HepG2 (cell line): Measurements from ENCODE around the gene TBC1D22A. TPM values are rescaled to one million over a fixed set of nuclear protein-coding genes. Genes with fewer than 3 reads are reported as not detected.

Experiments
- ATAC-seq: fragments of 200-7000 bp; cut with Tn5 transposase; 3 replicates; pipeline ENCODE4 v1.9.1; 2020; ENCODE audit warnings: mild to moderate bottlenecking, moderate library complexity
- BruUV-seq: library from RNA; stranded (reverse); fragments of 400-500 nt; replicated peaks from 2 replicates; lab custom pipeline; 2021; lab: Mats Ljungman, UMichigan
- CTCF ChIA-PET: fragments of 300-600 bp; formaldehyde crosslinking; extraction: SDS; loops from one replicate; lab custom pipeline; 2021; ENCODE audit warnings: low total read pairs, inconsistent platforms, low intra/inter-chr PET ratio; lab: Yijun Ruan, JAX
- POLR2A ChIA-PET: fragments of 350-600 bp; sonication (Branson Sonifier 250); formaldehyde crosslinking; loops from one replicate; lab custom pipeline; 2020; ENCODE audit warnings: antibody characterized with exemption, inconsistent platforms; lab: Yijun Ruan, JAX
- DNase-seq: peaks from one replicate; pipeline ENCODE4 v3.0.0-alpha.2; 2015; ENCODE audit warnings: low spot score
- FAIRE-seq: peaks from 3 replicates; lab custom pipeline; 2011; peaks lifted over from hg19 to GRCh38; lab: Jason Lieb, UNC
- H2AFZ ChIP-seq: one replicate; pipeline ENCODE4 v1.6.1; 2011; ENCODE audit warnings: low read length, inconsistent platforms
- H3K27ac ChIP-seq: fragments of 300-600 bp; 3 replicates; pipeline ENCODE4 v1.8.0; 2011; ENCODE audit warnings: mixed run types, mild to moderate bottlenecking, mixed read lengths, low read length, inconsistent platforms; ENCODE audit not compliant: insufficient read depth; ENCODE audit errors: extremely low read length
- H3K27me3 ChIP-seq, 2 experiments: fragments of 200-600 bp in 1 of 2; 2 replicates in 1 of 2; 3 replicates in 1 of 2; pipeline versions ENCODE4 v1.6.0 to v1.8.0; 2011; ENCODE audit warnings: low read length in 2 of 2, mild to moderate bottlenecking in 2 of 2, moderate library complexity in 2 of 2, inconsistent platforms in 1 of 2; ENCODE audit not compliant: insufficient read depth in 2 of 2, control insufficient read depth in 1 of 2
- H3K36me3 ChIP-seq, 2 experiments: fragments of 200-600 bp in 1 of 2; replicated peaks in 1 of 2; 2 replicates in 1 of 2; 3 replicates in 1 of 2; pipeline versions ENCODE4 v1.5.1 to v1.8.0; 2011; ENCODE audit warnings: low read length in 2 of 2, inconsistent platforms in 1 of 2; ENCODE audit not compliant: insufficient read depth in 2 of 2, control insufficient read depth in 1 of 2
- H3K4me1 ChIP-seq: 2 replicates; pipeline ENCODE4 v1.5.1; 2012; ENCODE audit warnings: low read length, inconsistent platforms; ENCODE audit not compliant: insufficient read depth
- H3K4me2 ChIP-seq: 2 replicates; pipeline ENCODE4 v1.6.0; 2011; ENCODE audit warnings: low read depth, low read length, inconsistent platforms
- H3K4me3 ChIP-seq, 3 experiments: fragments of 200-600 bp in 1 of 3; sonication (generic), shearing (Covaris generic) in 1 of 3; replicated peaks in 1 of 3; 2 replicates each; pipeline ENCODE4 v1.5.1; 2011 to 2016; ENCODE audit warnings: low read length in 3 of 3, inconsistent platforms in 2 of 3, low read depth in 2 of 3, mild to moderate bottlenecking in 2 of 3, control low read depth in 1 of 3, mixed read lengths in 1 of 3; ENCODE audit not compliant: insufficient read depth in 1 of 3
- H3K79me2 ChIP-seq: one replicate; pipeline ENCODE4 v1.6.1; 2011; ENCODE audit warnings: low read length, inconsistent platforms; ENCODE audit not compliant: insufficient read depth
- H3K9ac ChIP-seq: 2 replicates; pipeline ENCODE4 v1.6.0; 2011; ENCODE audit warnings: mild to moderate bottlenecking, low read depth, low read length, inconsistent platforms; ENCODE audit not compliant: insufficient read depth
- H3K9me3 ChIP-seq: 2 replicates; pipeline ENCODE4 v1.5.1; 2012; ENCODE audit warnings: mild to moderate bottlenecking, low read length
- H4K20me1 ChIP-seq: 2 replicates; pipeline ENCODE4 v1.6.0; 2011; ENCODE audit warnings: inconsistent platforms, mild to moderate bottlenecking, low read length, moderate library complexity; ENCODE audit not compliant: insufficient read depth
- CEBPZ ChIP-seq: IDR thresholded peaks from 2 replicates; pipeline ENCODE4 v1.6.1; 2012; ENCODE audit warnings: low read length, improper control_type of control experiment
- DNMT3B ChIP-seq: conservative IDR thresholded peaks from 2 replicates; pipeline ENCODE4 v1.6.1; 2016; ENCODE audit warnings: missing biosample characterization, control low read depth
- ETV6 ChIP-seq: sonication (generic); formaldehyde crosslinking; conservative IDR thresholded peaks from 2 replicates; pipeline ENCODE4 v1.4.0; 2020; ENCODE audit warnings: missing genetic modification reagents
- MAZ ChIP-seq, 2 experiments: sonication (generic) in 1 of 2; formaldehyde crosslinking in 1 of 2; IDR thresholded peaks; 2 replicates each; pipeline versions ENCODE4 v1.5.0 to v1.6.1; 2012 to 2020; ENCODE audit warnings: low read depth in 2 of 2, mild to moderate bottlenecking in 2 of 2, borderline replicate concordance in 1 of 2, improper control_type of control experiment in 1 of 2, low read length in 1 of 2, missing genetic modification reagents in 1 of 2, moderate library complexity in 1 of 2
- NCOR1 ChIP-seq: fragments of 200-600 bp; sonication (generic); IDR thresholded peaks from 2 replicates; pipeline ENCODE4 v1.7.0; 2017; ENCODE audit warnings: antibody characterized with exemption, low read length, borderline replicate concordance
- SNAI1 ChIP-seq: sonication (generic); formaldehyde crosslinking; IDR thresholded peaks from 2 replicates; pipeline ENCODE4 v1.5.0; 2020; ENCODE audit warnings: mild to moderate bottlenecking, missing genetic modification reagents, borderline replicate concordance
- ZGPAT ChIP-seq: IDR thresholded peaks from 2 replicates; pipeline ENCODE4 v1.6.1; 2016; ENCODE audit warnings: mild to moderate bottlenecking
- ZNF224 ChIP-seq: sonication (generic); formaldehyde crosslinking; IDR thresholded peaks from 2 replicates; pipeline ENCODE4 v1.5.0; 2020; ENCODE audit warnings: mild to moderate bottlenecking, missing genetic modification reagents
- ZNF770 ChIP-seq: sonication (generic); formaldehyde crosslinking; IDR thresholded peaks from 2 replicates; pipeline ENCODE4 v1.5.0; 2020; ENCODE audit warnings: mild to moderate bottlenecking, missing genetic modification reagents
- ZNF792 ChIP-seq: IDR thresholded peaks from 2 replicates; pipeline ENCODE4 v1.6.1; 2016
- WGBS: methylation state at CpG from one replicate; pipeline ENCODE4 v1.1.6; 2017; ENCODE audit warnings: low lambda C conversion rate; 5-methylcytosine and 5-hydroxymethylcytosine counted together
- in situ Hi-C: cut with HindIII; loops from 2 replicates; pipeline ENCODE4 v1.10.0; 2017; ENCODE audit warnings: low pct_unique_long_range_greater_than_20kb; ENCODE audit not compliant: extremely low pct_ligation_motif_present
- intact Hi-C: fragments of 100-400 bp; cut with micrococcal nuclease; formaldehyde crosslinking; loops from one replicate; pipeline ENCODE4 v1.10.0; 2022; ENCODE audit not compliant: unreplicated experiment
- polyA plus RNA-seq, 8 experiments: library from polyadenylated mRNA; depleted of rRNA in 3 of 8; stranded (reverse) in 7 of 8; unstranded in 1 of 8; fragments of >200 nt; fragmentation: Illumina TruSeq in 4 of 8; extraction: Trizol in 4 of 8; gene quantifications; 2 replicates each; pipeline versions ENCODE4 v1.2.1 to v1.2.3, GENCODE V29; 2011 to 2016; ENCODE audit warnings: low read depth in 4 of 8, missing spikeins in 1 of 8, mixed read lengths in 1 of 8; ENCODE audit not compliant: insufficient read depth in 1 of 8
- total RNA-seq, 5 experiments: library from RNA; depleted of rRNA; stranded (reverse); fragments of >200 nt; fragmentation: Illumina TruSeq; extraction: Trizol; gene quantifications; 2 replicates each; pipeline ENCODE4 v1.2.3, GENCODE V29; 2016; ENCODE audit warnings: low read depth in 1 of 5
- TF ChIP-seq, protein P1 (sequence below): sonication (generic); formaldehyde crosslinking; IDR thresholded peaks from 2 replicates; pipeline ENCODE4 v1.4.0; 2020; ENCODE audit warnings: missing genetic modification reagents
- TF ChIP-seq, protein P2 (sequence below): sonication (generic); formaldehyde crosslinking; IDR thresholded peaks from 2 replicates; pipeline ENCODE4 v1.4.0; 2020; ENCODE audit warnings: mild to moderate bottlenecking, missing genetic modification reagents
- TF ChIP-seq, protein P3 (sequence below): sonication (generic); formaldehyde crosslinking; IDR thresholded peaks from 2 replicates; pipeline ENCODE4 v1.4.0; 2020; ENCODE audit warnings: mild to moderate bottlenecking, low read depth, missing genetic modification reagents

The TBC1D22A gene
- total and polyA plus RNA-seq, 2 of the 13 experiments (the other 11 are each of a cell fraction or from before 2014, with no cell fraction given) = 17.3 to 18.0 TPM

DNA sequence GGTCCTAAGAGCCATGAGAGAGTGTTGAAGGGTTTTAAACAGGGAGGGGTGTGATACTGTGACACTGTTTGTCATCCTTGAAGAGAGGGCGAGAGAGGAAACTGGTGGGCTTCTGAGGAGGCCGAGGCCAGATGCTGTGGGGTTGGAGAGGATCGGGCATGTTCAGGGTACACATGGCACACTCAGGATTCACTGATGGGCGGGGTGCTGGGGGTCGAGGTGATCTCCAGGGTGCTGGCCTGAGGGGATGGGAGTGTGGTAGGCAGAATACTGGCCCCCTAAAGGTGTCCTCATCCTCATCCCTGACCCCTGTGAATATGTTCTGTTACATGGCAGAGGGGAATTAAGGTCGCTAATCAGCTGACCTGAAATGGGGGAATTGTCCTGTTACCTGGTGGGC is 7.3 kb downstream of the TBC1D22A start:
- no peak overlapping the region for H3K9ac ChIP-seq
- 91% methylated on average over 6 of the region's 6 CpGs for WGBS
- H3K27ac ChIP-seq = no peak overlapping the region
- no TSS peak for BruUV-seq
- no peaks in the 10 kb centered on the region for H3K9me3 ChIP-seq
- H3K36me3 ChIP-seq = 0 out of 5 replicates have a peak, but pooled peaks cover 0 to 2% of the 10 kb centered on the region in 2 experiments
- in situ Hi-C loops (no loop called here), intact Hi-C loops (no loop called here)
- H3K4me3 ChIP-seq = no peak overlapping the region
- no peak overlapping the region for H3K4me2 ChIP-seq
- ATAC-seq = no peak
- H3K4me1 ChIP-seq = peaks cover 28% of the 10 kb centered on the region
- ChIA-PET POLR2A (no interaction called here), CTCF (no interaction called here)
- H3K27me3 ChIP-seq = no peaks in the 10 kb centered on the region; a peak in 1 of 5 replicates
- FAIRE-seq = no peak
- DNase-seq = no peak
- no peak overlapping the region for H2AFZ ChIP-seq
- no peaks in the 10 kb centered on the region for H4K20me1 ChIP-seq
- H3K79me2 ChIP-seq = peaks cover 54% of the 10 kb centered on the region
- TF ChIP-seq ZGPAT (CRISPR knock-in tag) (no peak), ZNF770 (no peak), ZNF224 (CRISPR knock-in tag) (no peak), NCOR1 (no peak), ZNF792 (CRISPR knock-in tag) (no peak), CEBPZ (no peak), ETV6 (no peak), SNAI1 (CRISPR knock-in tag) (no peak), DNMT3B (CRISPR knock-in tag) (no peak), MAZ (IDR thresholded peaks at IDR 0.05; ENCODE audit: borderline replicate concordance, low read depth, low read length) (no peak), MAZ (CRISPR knock-in tag; IDR thresholded peaks at IDR 0.05; ENCODE audit: low read depth) (no peak)
- TF ChIP-seq, protein P1, sequence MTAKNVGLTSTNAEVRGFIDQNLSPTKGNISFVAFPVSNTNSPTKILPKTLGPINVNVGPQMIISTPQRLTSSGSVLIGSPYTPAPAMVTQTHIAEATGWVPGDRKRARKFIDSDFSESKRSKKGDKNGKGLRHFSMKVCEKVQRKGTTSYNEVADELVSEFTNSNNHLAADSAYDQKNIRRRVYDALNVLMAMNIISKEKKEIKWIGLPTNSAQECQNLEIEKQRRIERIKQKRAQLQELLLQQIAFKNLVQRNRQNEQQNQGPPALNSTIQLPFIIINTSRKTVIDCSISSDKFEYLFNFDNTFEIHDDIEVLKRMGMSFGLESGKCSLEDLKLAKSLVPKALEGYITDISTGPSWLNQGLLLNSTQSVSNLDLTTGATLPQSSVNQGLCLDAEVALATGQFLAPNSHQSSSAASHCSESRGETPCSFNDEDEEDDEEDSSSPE = no peak
- TF ChIP-seq, protein P2, sequence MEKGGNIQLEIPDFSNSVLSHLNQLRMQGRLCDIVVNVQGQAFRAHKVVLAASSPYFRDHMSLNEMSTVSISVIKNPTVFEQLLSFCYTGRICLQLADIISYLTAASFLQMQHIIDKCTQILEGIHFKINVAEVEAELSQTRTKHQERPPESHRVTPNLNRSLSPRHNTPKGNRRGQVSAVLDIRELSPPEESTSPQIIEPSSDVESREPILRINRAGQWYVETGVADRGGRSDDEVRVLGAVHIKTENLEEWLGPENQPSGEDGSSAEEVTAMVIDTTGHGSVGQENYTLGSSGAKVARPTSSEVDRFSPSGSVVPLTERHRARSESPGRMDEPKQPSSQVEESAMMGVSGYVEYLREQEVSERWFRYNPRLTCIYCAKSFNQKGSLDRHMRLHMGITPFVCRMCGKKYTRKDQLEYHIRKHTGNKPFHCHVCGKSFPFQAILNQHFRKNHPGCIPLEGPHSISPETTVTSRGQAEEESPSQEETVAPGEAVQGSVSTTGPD (CRISPR knock-in tag) = no peak
- TF ChIP-seq, protein P3, sequence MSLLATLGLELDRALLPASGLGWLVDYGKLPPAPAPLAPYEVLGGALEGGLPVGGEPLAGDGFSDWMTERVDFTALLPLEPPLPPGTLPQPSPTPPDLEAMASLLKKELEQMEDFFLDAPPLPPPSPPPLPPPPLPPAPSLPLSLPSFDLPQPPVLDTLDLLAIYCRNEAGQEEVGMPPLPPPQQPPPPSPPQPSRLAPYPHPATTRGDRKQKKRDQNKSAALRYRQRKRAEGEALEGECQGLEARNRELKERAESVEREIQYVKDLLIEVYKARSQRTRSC (CRISPR knock-in tag) = no peak
